HTERT RPE-1 (cell line): ENCODE measurements around the gene CCL25.

Source experiments
- in situ Hi-C: fragments of 300-500 bp; cut with MboI; formaldehyde crosslinking; loops from 4 replicates; pipeline ENCODE4 v1.14.3; 2020; ENCODE audit warnings: low sequenced_read_pairs

The CCL25 gene

GRCh38 chr19:8109455-8109854 is 56.9 kb downstream of the CCL25 start:
- in situ Hi-C loops = no loop called here

- in situ Hi-C loops = no loop called here
Observed at GRCh38 chr19:8109890-8110662, 57.5 kb downstream of the CCL25 start.

- in situ Hi-C loops = no loop called here
Observed at GRCh38 chr19:8110931-8111330, 58.4 kb downstream of the CCL25 start.

GRCh38 chr19:8111376-8111775 is 58.8 kb downstream of the CCL25 start:
- in situ Hi-C loops = no loop called here
